Astrocyte of the cerebellum (primary cell): ENCODE measurements around the gene LRP1B.
"Not testable (repeated sequence)": the region's sequence is repeated elsewhere in the genome, so short reads cannot be mapped to it uniquely, and the experiment has no call there.

Source experiments
- DNase-seq: peaks from one replicate; pipeline ENCODE4 v3.0.0-alpha.2; 2011; ENCODE audit warnings: low read depth
- H3K4me3 ChIP-seq: 2 replicates; pipeline ENCODE4 v1.5.1; 2011; ENCODE audit warnings: mild to moderate bottlenecking, low read depth, low read length, moderate library complexity
- in situ Hi-C: cut with HindIII; loops from 2 replicates; pipeline ENCODE4 v1.10.0; 2017; ENCODE audit warnings: low sequenced_read_pairs
- TF ChIP-seq, protein P1 (sequence below): IDR thresholded peaks from 2 replicates; pipeline ENCODE4 v1.5.1; 2012; ENCODE audit warnings: low read length, low read depth, moderate library complexity, mild to moderate bottlenecking; ENCODE audit errors: missing control alignments

LRP1B gene

GRCh38 chr2:141199711-141200110 is 931.1 kb downstream of the LRP1B start:
- no peak overlapping the region for H3K4me3 ChIP-seq
- TF ChIP-seq, protein P1, sequence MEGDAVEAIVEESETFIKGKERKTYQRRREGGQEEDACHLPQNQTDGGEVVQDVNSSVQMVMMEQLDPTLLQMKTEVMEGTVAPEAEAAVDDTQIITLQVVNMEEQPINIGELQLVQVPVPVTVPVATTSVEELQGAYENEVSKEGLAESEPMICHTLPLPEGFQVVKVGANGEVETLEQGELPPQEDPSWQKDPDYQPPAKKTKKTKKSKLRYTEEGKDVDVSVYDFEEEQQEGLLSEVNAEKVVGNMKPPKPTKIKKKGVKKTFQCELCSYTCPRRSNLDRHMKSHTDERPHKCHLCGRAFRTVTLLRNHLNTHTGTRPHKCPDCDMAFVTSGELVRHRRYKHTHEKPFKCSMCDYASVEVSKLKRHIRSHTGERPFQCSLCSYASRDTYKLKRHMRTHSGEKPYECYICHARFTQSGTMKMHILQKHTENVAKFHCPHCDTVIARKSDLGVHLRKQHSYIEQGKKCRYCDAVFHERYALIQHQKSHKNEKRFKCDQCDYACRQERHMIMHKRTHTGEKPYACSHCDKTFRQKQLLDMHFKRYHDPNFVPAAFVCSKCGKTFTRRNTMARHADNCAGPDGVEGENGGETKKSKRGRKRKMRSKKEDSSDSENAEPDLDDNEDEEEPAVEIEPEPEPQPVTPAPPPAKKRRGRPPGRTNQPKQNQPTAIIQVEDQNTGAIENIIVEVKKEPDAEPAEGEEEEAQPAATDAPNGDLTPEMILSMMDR: no peak
- in situ Hi-C loops: no loop called here
- no peak for DNase-seq

DNA sequence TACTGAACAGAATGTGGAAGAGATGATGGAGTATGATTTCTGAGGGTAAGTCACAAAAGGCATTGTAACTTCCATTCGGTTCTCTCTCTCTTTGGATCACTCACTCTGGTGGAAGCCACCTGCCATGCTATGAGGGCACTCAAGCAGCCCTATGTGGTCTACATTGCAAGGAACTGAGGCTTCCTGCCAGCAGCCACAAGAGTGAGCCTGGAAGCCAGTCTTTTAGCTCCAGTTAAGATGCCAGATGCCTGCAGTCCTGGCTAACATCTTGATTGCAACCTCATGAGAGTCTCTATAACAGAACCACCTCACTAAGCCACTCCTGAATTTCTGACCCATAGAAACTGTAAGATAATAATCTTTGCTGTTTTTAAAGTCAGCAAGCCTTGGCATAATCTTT is 935.7 kb downstream of the LRP1B start:
- no peak overlapping the region for H3K4me3 ChIP-seq
- in situ Hi-C loops: no loop called here
- TF ChIP-seq, protein P1: no peak
- DNase-seq: no peak

DNA sequence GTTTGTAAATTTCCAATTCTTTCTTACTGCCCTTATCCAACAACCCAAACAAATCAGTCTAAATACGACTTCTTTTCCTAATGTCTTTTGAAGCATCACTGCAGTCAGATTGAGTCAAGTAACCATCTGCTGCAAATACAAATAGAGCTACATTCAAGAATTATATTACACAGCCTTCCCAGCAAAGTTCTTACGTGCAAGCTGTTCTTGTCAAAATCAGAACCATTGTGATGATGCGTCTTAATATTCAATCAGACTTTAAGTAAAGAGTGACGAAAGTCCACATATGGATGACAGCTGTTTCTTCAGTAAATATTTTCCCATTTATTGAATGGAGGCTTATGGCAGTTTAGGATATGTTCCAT is 943.8 kb downstream of the LRP1B start:
- DNase-seq: no peak
- no peak overlapping the region for H3K4me3 ChIP-seq
- TF ChIP-seq, protein P1: no peak
- in situ Hi-C loops: no loop called here

GRCh38 chr2:141186413-141187074 is 944.3 kb downstream of the LRP1B start:
- TF ChIP-seq, protein P1: no peak
- no peak for DNase-seq
- in situ Hi-C loops: no loop called here
- no peak overlapping the region for H3K4me3 ChIP-seq

GRCh38 chr2:141182246-141182645 is 948.6 kb downstream of the LRP1B start:
- in situ Hi-C loops: no loop called here
- DNase-seq: no peak
- no peak overlapping the region for H3K4me3 ChIP-seq
- TF ChIP-seq, protein P1: no peak

DNA sequence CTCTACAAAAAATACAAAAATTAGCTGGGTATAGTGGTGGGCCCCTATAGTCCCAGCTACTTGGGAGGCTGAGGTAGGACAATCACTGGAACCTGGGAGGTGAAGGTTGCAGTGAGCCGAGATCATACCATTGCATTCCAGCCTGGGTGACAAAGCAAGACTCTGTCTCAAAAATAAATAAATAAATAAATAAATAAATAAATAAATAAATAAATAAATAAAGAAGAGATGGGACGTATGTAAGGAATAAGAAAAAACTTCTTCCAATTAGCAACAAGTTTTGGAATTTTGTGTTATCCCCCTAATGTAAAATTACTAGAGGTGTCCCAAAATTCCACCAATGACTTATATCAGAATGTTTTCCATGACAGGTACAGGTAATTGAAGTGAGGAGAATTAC is 961.7 kb downstream of the LRP1B start:
- DNase-seq, in situ Hi-C loops, H3K4me3 ChIP-seq: not testable (repeated sequence)

DNA sequence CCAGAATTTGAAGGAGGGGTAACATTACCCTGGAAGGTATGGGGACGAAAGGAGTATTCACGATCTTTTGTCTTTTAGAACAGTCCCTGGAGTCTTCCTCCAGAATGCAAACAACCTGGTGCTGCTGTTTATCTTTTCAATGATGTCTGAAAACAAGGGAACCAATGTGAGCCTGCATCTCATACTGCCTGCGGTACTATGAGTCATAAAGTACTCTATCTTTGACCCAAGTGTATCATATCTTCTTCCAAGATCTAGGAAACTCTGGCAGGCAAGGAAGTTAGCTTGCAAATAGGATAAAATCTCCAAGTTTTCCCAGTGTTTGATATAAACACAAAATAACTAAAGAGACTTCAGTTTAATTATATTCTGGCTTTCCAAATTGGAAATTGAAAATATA is 968.5 kb downstream of the LRP1B start:
- no peak for DNase-seq
- in situ Hi-C loops: no loop called here
- TF ChIP-seq, protein P1: no peak

More for the DNA sequence above, 968.5 kb downstream of the LRP1B start:
- H3K4me3 ChIP-seq: no peak overlapping the region
